ENCODE data around the gene PTGDR2.

DNA sequence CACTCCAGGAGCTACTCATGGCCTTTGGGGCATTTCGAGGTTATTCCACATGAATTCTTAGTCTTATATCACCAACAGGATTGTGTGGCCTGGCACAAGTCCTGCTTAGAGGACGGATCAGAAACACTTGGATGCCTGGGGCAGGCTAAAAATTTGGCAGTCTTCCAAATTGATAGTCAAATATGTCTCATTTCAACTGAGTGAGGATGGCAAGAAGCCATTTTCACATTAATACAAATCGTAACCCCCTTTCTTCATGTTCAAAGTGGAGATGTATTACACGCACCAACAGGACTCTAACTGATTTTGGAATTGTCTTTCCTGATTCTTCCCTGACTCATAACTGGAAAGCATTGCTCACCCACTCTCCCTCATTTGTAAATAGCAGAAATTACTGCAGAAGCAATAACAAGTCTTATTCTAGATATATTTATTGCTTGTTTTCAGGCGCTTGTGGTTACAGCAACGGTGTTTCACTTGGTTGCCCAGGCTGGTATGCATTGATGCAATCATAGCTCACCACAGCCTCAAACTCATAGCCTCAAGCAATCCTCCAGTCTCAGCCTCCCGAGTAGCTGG, 24.2 kb downstream of the PTGDR2 start:
- TF ChIP-seq CTCF (IDR thresholded peaks at IDR 0.05; ENCODE audit: low read depth, low read length) = no peak
- no peak for TF ChIP-seq POLR2A (IDR thresholded peaks at IDR 0.05; ENCODE audit: extremely low read depth, insufficient read length)

Data from NB4 (cell line).